Spleen (tissue), 11 donors: ENCODE measurements around the gene ST3GAL3. TPM values are rescaled to one million over a fixed set of nuclear protein-coding genes. Genes with fewer than 3 reads are reported as not detected.

Experiments
- DNase-seq: peaks from one replicate; pipeline ENCODE4 v3.0.0-alpha.2; 2020
- H3K27ac ChIP-seq, 8 donors: fragments of 200-600 bp; sonication (generic) in 7 of 8; 1 replicate in 4 of 8; 2 replicates in 4 of 8; pipeline versions ENCODE4 v1.5.0 to v1.8.0; 2016 to 2021; ENCODE audit warnings: inconsistent platforms in 4 of 8, mild to moderate bottlenecking in 4 of 8, moderate library complexity in 1 of 8
- H3K27me3 ChIP-seq, 7 donors: fragments of 200-600 bp; sonication (generic) in 6 of 7; replicated peaks in 1 of 7; 1 replicate in 4 of 7; 2 replicates in 3 of 7; pipeline versions ENCODE4 v1.5.0 to v1.8.0; 2016 to 2021; ENCODE audit warnings: inconsistent platforms in 3 of 7, mild to moderate bottlenecking in 1 of 7
- H3K36me3 ChIP-seq, 6 donors: fragments of 200-600 bp; sonication (generic) in 5 of 6; 1 replicate in 4 of 6; 2 replicates in 2 of 6; pipeline versions ENCODE4 v1.5.0 to v1.8.0; 2016 to 2021; ENCODE audit warnings: inconsistent platforms in 2 of 6
- H3K4me1 ChIP-seq, 6 donors: fragments of 200-600 bp; sonication (generic) in 5 of 6; 1 replicate in 3 of 6; 2 replicates in 3 of 6; pipeline versions ENCODE4 v1.5.0 to v1.8.0; 2016 to 2021; ENCODE audit warnings: inconsistent platforms in 3 of 6
- H3K4me3 ChIP-seq, 8 donors: fragments of 200-600 bp; sonication (generic) in 7 of 8; 1 replicate in 4 of 8; 2 replicates in 4 of 8; pipeline versions ENCODE4 v1.5.0 to v1.8.0; 2016 to 2021; ENCODE audit warnings: inconsistent platforms in 4 of 8, mild to moderate bottlenecking in 4 of 8, moderate library complexity in 2 of 8
- H3K9me3 ChIP-seq, 8 donors: fragments of 200-600 bp; sonication (generic) in 7 of 8; 1 replicate in 4 of 8; 2 replicates in 4 of 8; pipeline versions ENCODE4 v1.5.0 to v1.8.0; 2016 to 2021; ENCODE audit warnings: inconsistent platforms in 4 of 8
- POLR2A ChIP-seq, 3 donors: fragments of 450-650 bp; IDR thresholded peaks; one replicate each; pipeline ENCODE4 v1.5.1; 2017; ENCODE audit warnings: antibody characterized with exemption in 3 of 3, mild to moderate bottlenecking in 1 of 3
- POLR2AphosphoS5 ChIP-seq, 3 donors: sonication (generic); formaldehyde crosslinking; IDR thresholded peaks; one replicate each; pipeline ENCODE4 v1.5.1; 2017; ENCODE audit warnings: antibody characterized with exemption in 3 of 3
- WGBS, 5 donors: extraction: QIAGEN DNeasy Blood & Tissue Kit in 3 of 5; methylation state at CpG; one replicate each; pipeline versions ENCODE4 v1.1.5 to v1.1.7; 2013 to 2018; 5-methylcytosine and 5-hydroxymethylcytosine counted together
- intact Hi-C: fragments of 100-400 bp; cut with DNase I; formaldehyde crosslinking; loops from one replicate; pipeline ENCODE4 v1.15.0; 2023; ENCODE audit warnings: low total_unique reads
- polyA plus RNA-seq, 3 donors: library from polyadenylated mRNA; stranded (reverse); fragments of 200-250 nt; gene quantifications; one replicate each; pipeline ENCODE4 v1.2.1, GENCODE V29; 2013
- total RNA-seq, 7 donors: library from RNA; depleted of rRNA in 3 of 7; stranded (reverse); fragments of >200 nt in 3 of 7; fragmentation: NEBNext Ultra II Directional in 4 of 7; extraction: Animal tissue kit (Norgen Biotek cat#: 25700) in 4 of 7; gene quantifications; one replicate each; pipeline versions ENCODE4 v1.1.0 to v1.2.1, GENCODE V29; 2016 to 2021
- TF ChIP-seq, protein P1 (sequence below), 11 experiments: fragments of 200-600 bp in 7 of 11; fragments of 450-650 bp in 4 of 11; sonication (generic) in 4 of 11; IDR thresholded peaks in 8 of 11; conservative IDR thresholded peaks in 3 of 11; 1 replicate in 7 of 11; 2 replicates in 4 of 11; pipeline versions ENCODE4 v1.4.0 to v1.8.0; 2016 to 2021; ENCODE audit warnings: antibody characterized with exemption in 11 of 11, inconsistent platforms in 4 of 11, mild to moderate bottlenecking in 1 of 11
- donor health status: healthy with polysubstance abuse.
- donor health status: DM: no; HTN: no; CAD: no; lungs with moderate emphysema.
- donor health status: DM: no; HTN: no; CAD: no.
- donor health status: Bipolar disorder and iron deficiency.
- donor health status: healthy.
- donor health status: DM: no; HTN: no; CAD: no.
- donor health status: DM: yes; HTN: yes; CAD: no.

Gene ST3GAL3
- total and polyA plus RNA-seq, 10 donors: 6.4 to 34.3 (median 21.0) TPM

- peak within 1 kb of the TSS; percentile 55 to 85 (median 67) for H3K4me3 ChIP-seq
- H3K9me3 ChIP-seq: no peaks in the 10 kb centered on the region
- peaks cover 31 to 85% (median 62%) of the 10 kb centered on the region in 6 donors for H3K4me1 ChIP-seq
- H3K36me3 ChIP-seq: peaks cover 0 to 28% (median 16%) of the 10 kb centered on the region in 6 donors
- DNase-seq: peak; percentile 86
- intact Hi-C loops: no loop called here
- peak within 1 kb of the TSS in 6 of 8 donors; percentile 34 to 74 (median 50) for H3K27ac ChIP-seq
- peak in 2 of 3 donors; percentile 44 to 61 for TF ChIP-seq POLR2AphosphoS5 (IDR thresholded peaks at IDR 0.05)
- TF ChIP-seq, protein P1, sequence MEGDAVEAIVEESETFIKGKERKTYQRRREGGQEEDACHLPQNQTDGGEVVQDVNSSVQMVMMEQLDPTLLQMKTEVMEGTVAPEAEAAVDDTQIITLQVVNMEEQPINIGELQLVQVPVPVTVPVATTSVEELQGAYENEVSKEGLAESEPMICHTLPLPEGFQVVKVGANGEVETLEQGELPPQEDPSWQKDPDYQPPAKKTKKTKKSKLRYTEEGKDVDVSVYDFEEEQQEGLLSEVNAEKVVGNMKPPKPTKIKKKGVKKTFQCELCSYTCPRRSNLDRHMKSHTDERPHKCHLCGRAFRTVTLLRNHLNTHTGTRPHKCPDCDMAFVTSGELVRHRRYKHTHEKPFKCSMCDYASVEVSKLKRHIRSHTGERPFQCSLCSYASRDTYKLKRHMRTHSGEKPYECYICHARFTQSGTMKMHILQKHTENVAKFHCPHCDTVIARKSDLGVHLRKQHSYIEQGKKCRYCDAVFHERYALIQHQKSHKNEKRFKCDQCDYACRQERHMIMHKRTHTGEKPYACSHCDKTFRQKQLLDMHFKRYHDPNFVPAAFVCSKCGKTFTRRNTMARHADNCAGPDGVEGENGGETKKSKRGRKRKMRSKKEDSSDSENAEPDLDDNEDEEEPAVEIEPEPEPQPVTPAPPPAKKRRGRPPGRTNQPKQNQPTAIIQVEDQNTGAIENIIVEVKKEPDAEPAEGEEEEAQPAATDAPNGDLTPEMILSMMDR (IDR thresholded peaks at IDR 0.05 in 8 of 11, conservative IDR thresholded peaks at IDR 0.05 in 3 of 11): no peak
- peaks cover 0 to 6% (median 0%) of the 10 kb centered on the region in 7 donors for H3K27me3 ChIP-seq
- 5 to 17% (median 11%) methylated on average over 17 to 54 of the region's 54 CpGs for WGBS, 5 donors
These were observed 271.4 kb downstream of the ST3GAL3 start, which contains the start of gene B4GALT2 for GRCh38 chr1:43978551-43979260. TSS of gene B4GALT2 (plus strand) at chr1:43979210. CDS start at chr1:43981161, 1,951 bp downstream.

DNA sequence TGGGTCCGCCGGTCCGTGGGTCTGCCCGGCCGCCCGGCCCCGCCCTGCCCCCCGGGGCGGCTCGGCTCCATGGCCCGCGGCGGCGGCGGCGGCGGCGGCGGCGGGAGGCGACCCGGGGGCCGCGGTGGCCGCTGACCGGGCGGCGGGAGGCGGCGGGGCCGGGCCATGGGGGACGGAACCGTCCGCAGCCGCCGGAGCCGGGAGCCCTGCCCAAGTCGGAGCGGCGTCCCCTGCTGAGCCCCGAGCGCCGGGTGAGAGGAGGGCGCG is 271.9 kb downstream of the ST3GAL3 start:
- peaks cover 0 to 28% (median 16%) of the 10 kb centered on the region in 6 donors for H3K36me3 ChIP-seq
- WGBS, 5 donors: 0 to 3% (median 0%) methylated on average over 6 to 45 of the region's 45 CpGs; no CpG with 5 or more reads in 1 of the 5 donors
- intact Hi-C loops: no loop called here
- peaks cover 26 to 82% (median 58%) of the 10 kb centered on the region in 6 donors for H3K4me1 ChIP-seq
- peak overlapping the region; percentile 55 to 85 (median 67) for H3K4me3 ChIP-seq
- H3K9me3 ChIP-seq: no peaks in the 10 kb centered on the region
- peaks cover 0 to 6% (median 0%) of the 10 kb centered on the region in 7 donors for H3K27me3 ChIP-seq
- TF ChIP-seq POLR2A (IDR thresholded peaks at IDR 0.05) (no peak), POLR2AphosphoS5 (IDR thresholded peaks at IDR 0.05) (no peak)
- TF ChIP-seq, protein P1 (IDR thresholded peaks at IDR 0.05 in 8 of 11, conservative IDR thresholded peaks at IDR 0.05 in 3 of 11): no peak
- peak overlapping the region in 6 of 8 donors; percentile 27 to 74 (median 50) for H3K27ac ChIP-seq
- DNase-seq: no peak

DNA sequence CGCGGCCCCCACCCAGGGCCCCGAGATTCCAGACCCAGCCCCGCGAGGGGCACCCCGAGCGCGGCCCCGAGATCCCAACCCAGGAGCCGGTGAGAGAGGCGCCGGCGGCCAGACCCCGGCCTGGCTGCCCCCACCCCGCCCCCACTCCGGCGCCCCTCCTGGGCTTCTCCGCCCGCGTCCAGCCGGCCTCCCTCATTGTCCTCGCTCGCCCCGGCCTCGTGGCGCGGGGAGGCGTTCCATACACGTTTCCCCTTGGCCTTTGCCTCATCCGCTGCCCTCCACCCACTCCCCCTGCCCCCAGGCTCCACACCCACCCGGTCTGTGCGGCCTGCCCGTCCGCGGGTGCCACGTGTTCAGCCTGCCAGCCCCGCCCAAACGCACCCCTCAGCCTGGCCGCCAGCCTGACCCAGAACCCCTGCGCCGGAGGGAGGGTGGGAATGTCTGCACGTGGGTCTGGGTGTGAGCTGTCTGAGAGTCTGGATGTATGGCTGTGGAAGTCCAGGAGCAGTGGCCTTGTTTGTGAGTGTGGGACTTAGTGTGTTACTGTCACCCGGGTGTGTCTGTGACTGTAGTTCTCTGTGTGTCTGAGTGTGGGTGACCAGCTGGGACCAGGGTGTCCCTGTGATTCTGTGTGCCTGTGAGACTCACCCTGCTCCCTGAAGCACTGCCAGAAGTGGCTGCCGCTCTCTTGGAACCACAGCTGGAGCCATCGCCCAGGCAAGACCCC is 272.4 kb downstream of the ST3GAL3 start:
- TF ChIP-seq, protein P1 (IDR thresholded peaks at IDR 0.05 in 8 of 11, conservative IDR thresholded peaks at IDR 0.05 in 3 of 11): no peak
- peak in 2 of 3 donors; percentile 45 to 57 for TF ChIP-seq POLR2AphosphoS5 (IDR thresholded peaks at IDR 0.05)
- no peak for TF ChIP-seq POLR2A (IDR thresholded peaks at IDR 0.05)
- 5 to 8% (median 5%) methylated on average over 25 to 45 of the region's 45 CpGs for WGBS, 5 donors
- Histone ChIP-seq H3K27ac (peak overlapping the region in 6 of 8 donors; percentile 27 to 74 (median 50)), H3K4me3 (peak overlapping the region; percentile 55 to 85 (median 67)), H3K36me3 (peaks cover 0 to 30% (median 16%) of the 10 kb centered on the region in 6 donors), H3K27me3 (peaks cover 0 to 6% (median 0%) of the 10 kb centered on the region in 7 donors), H3K4me1 (peaks cover 25 to 78% (median 56%) of the 10 kb centered on the region in 6 donors), H3K9me3 (no peaks in the 10 kb centered on the region)
- intact Hi-C loops: no loop called here
- DNase-seq: peak; percentile 85
